ENCODE results near the gene MREG. TPM values are rescaled to one million over a fixed set of nuclear protein-coding genes. Genes with fewer than 3 reads are reported as not detected.
A peak's percentile ranks its signal among the peaks of the same experiment; 100 is the strongest.

MREG gene
- total and polyA plus RNA-seq, 3 donors from 2014 or later, result 3.0 to 5.2 (median 4.3) TPM

DNA sequence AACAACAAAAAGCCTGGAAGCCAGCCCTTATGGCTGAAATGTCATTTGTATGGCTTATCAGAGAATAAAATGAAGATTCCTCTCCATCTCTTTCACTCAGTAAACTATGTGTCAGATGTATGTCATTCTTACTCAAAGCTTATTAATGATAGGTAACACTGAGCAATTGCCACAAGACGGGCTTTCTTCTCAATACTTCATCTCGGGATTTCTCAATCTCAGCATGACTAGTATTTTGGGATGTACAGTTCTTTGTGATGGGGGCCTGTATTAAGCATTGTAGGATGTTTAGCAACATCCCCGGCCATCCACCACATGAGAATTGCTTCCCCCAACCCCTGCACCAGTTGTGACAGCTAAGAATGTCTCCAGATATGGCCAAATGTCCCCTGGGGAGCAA is 80.2 kb downstream of the MREG start:
- intact Hi-C loops (cut with DNase I; ENCODE audit: low total_unique reads), result no loop called here
- H3K9me3 ChIP-seq, result no peaks in the 10 kb centered on the region
- 85 to 91% methylated on average over 3 of the region's 3 CpGs for WGBS, 2 donors
- H3K4me3 ChIP-seq, result no peak overlapping the region
- DNase-seq, result no peak
- H3K36me3 ChIP-seq (ENCODE audit: low read depth, missing control alignments), result no peaks in the 10 kb centered on the region
- H3K27me3 ChIP-seq, result no peaks in the 10 kb centered on the region
- H3K4me1 ChIP-seq, result no peaks in the 10 kb centered on the region
- no peak overlapping the region for H3K27ac ChIP-seq
- no peak for TF ChIP-seq POLR2A (IDR thresholded peaks at IDR 0.05)
- TF ChIP-seq, protein P1, sequence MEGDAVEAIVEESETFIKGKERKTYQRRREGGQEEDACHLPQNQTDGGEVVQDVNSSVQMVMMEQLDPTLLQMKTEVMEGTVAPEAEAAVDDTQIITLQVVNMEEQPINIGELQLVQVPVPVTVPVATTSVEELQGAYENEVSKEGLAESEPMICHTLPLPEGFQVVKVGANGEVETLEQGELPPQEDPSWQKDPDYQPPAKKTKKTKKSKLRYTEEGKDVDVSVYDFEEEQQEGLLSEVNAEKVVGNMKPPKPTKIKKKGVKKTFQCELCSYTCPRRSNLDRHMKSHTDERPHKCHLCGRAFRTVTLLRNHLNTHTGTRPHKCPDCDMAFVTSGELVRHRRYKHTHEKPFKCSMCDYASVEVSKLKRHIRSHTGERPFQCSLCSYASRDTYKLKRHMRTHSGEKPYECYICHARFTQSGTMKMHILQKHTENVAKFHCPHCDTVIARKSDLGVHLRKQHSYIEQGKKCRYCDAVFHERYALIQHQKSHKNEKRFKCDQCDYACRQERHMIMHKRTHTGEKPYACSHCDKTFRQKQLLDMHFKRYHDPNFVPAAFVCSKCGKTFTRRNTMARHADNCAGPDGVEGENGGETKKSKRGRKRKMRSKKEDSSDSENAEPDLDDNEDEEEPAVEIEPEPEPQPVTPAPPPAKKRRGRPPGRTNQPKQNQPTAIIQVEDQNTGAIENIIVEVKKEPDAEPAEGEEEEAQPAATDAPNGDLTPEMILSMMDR (IDR thresholded peaks at IDR 0.05), result no peak

DNA sequence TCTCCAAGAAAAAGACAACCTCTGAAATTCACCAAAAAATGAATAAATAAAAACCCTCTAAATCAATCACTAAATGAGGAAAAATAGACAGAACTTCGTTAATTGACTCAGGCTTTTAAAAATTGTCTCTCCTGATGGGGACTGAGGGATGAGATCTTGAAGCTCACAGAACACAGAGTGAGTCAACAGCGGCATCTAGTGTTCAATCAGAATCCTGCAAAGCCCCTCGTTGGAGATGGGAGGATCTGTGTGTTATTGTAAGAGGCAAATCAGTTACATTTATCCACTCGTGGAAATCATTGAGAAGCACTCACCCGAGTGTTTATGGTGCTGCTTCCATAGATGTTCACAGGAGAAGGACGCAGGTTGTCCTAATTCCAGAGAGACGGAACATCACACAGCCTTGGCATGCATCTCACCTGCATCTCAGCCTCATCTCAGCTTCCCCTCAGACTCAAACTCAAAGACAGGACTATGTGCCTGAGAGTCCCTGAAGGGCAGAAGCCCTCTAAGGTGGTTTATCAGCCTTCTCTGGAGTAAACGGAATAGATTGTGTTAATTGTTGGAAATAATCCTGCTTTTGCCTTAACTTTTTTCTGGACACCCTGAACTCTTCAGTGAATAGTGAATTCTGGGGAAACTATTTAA is 82.0 kb downstream of the MREG start:
- WGBS, 2 donors, result 11 to 16% methylated on average over 8 of the region's 8 CpGs
- no peaks in the 10 kb centered on the region for H3K27me3 ChIP-seq
- no peaks in the 10 kb centered on the region for H3K9me3 ChIP-seq
- no peaks in the 10 kb centered on the region for H3K36me3 ChIP-seq (ENCODE audit: low read depth, missing control alignments)
- no peaks in the 10 kb centered on the region for H3K4me1 ChIP-seq
- H3K4me3 ChIP-seq, result no peak overlapping the region
- TF ChIP-seq, protein P1 (IDR thresholded peaks at IDR 0.05), result peak; percentile 56 to 94 (median 87)
- no peak for TF ChIP-seq POLR2A (IDR thresholded peaks at IDR 0.05)
- no peak overlapping the region for H3K27ac ChIP-seq
- peak; percentile 81 for DNase-seq
- intact Hi-C loops (cut with DNase I; ENCODE audit: low total_unique reads), result no loop called here

DNA sequence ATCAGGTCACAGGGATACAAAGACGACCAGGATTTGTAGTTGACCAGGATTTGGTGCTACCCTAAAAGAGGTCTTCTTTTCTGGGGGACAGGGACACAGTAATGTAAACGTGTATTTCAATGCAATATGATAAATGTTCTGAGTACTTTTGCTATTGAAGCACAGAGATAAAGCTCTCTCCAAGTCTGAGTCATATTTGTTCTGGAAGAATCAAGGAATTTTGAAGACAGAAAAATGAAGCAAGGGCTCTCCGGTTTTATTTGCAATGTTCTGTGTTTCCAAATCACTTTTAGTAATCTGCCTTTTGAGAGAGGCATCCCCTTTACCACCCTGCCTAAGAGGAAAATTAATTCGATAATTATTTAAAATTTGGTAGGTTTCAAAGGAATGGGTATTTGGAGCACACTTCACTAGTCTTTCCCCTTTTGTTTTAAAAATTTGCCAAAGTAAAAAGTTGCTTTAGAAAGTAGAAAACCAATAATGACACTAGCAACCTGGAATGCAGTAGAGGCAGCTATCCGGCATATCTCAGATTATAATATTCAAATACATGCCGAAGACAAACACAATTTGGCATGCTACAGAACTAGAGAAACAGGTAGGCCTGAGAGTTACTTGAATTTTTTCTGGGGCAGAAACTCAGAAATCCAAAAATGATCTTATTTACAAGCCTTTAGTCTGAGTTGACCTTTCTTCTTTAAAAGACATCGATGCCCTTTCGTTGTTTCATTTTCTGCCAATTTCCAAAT is 82.7 kb downstream of the MREG start:
- no peak overlapping the region for H3K4me3 ChIP-seq
- no peaks in the 10 kb centered on the region for H3K4me1 ChIP-seq
- TF ChIP-seq POLR2A (IDR thresholded peaks at IDR 0.05), result no peak
- TF ChIP-seq, protein P1 (IDR thresholded peaks at IDR 0.05), result no peak
- intact Hi-C loops (cut with DNase I; ENCODE audit: low total_unique reads), result no loop called here
- no peak overlapping the region for H3K27ac ChIP-seq
- H3K36me3 ChIP-seq (ENCODE audit: low read depth, missing control alignments), result no peaks in the 10 kb centered on the region
- H3K27me3 ChIP-seq, result no peaks in the 10 kb centered on the region
- WGBS, 2 donors, result 63 to 72% methylated on average over 8 of the region's 8 CpGs
- DNase-seq, result no peak
- H3K9me3 ChIP-seq, result no peaks in the 10 kb centered on the region

DNA sequence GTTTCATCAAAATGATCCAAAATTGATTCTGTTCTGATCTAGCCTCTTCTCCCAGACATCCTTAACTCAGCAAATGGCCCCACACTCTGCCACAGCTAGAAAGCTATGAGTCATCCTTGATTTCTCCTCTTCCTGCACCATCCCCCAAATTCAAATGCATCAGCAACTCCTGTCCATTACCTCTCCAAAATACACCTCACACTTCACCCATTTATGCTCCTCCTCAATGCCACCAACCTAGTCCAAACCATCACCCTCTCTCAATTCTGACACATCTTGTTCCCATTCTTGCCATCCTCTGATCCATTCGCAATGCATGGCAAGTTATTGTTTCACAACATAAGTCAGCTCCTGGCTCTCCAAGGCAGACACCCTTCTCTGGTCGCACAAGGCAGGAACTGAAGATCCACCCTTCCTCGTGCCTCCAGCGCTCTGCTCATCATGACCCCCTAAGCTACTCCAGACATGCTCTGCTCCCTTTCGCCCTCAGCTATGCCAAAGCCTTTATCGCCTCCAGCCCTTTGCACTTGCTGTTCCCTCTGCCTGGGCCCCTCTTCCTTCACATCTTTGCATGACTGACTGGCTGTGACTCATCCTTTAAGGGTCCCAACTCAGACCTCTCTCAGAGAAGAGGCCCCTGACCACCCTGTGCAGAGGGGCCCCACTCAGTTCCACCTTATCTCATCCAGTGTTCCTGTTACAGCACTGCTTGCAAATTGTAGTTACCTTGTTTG is 83.6 kb downstream of the MREG start:
- intact Hi-C loops (cut with DNase I; ENCODE audit: low total_unique reads), result no loop called here
- Histone ChIP-seq H3K4me3 (no peak overlapping the region), H3K36me3 (ENCODE audit: low read depth, missing control alignments) (no peaks in the 10 kb centered on the region), H3K27ac (no peak overlapping the region), H3K4me1 (no peaks in the 10 kb centered on the region), H3K9me3 (no peaks in the 10 kb centered on the region), H3K27me3 (no peaks in the 10 kb centered on the region)
- DNase-seq, result no peak
- no peak for TF ChIP-seq POLR2A (IDR thresholded peaks at IDR 0.05)
- TF ChIP-seq, protein P1 (IDR thresholded peaks at IDR 0.05), result no peak
- 81 to 94% methylated on average over 6 of the region's 6 CpGs for WGBS, 2 donors

Data from testis (tissue), 3 donors.